Thyroid gland (tissue), 4 donors: Measurements from ENCODE around the gene CDH1. TPM values are rescaled to one million over a fixed set of nuclear protein-coding genes. Genes with fewer than 3 reads are reported as not detected.

Experiments used
- DNase-seq, 2 donors: peaks; one replicate each; pipeline ENCODE4 v3.0.0-alpha.2; 2019
- H3K27ac ChIP-seq, 3 donors: fragments of 200-600 bp; sonication (generic); 1 replicate in 2 of 3; 2 replicates in 1 of 3; pipeline ENCODE4 v1.5.1; 2016 to 2019; ENCODE audit warnings: mild to moderate bottlenecking in 1 of 3, moderate library complexity in 1 of 3
- H3K27me3 ChIP-seq: fragments of 200-600 bp; sonication (generic); one replicate; pipeline ENCODE4 v1.5.1; 2019
- H3K36me3 ChIP-seq, 2 donors: fragments of 200-600 bp; sonication (generic); one replicate each; pipeline ENCODE4 v1.5.1; 2016 to 2019
- H3K4me1 ChIP-seq, 2 donors: fragments of 200-600 bp; sonication (generic); one replicate each; pipeline ENCODE4 v1.5.1; 2017 to 2019
- H3K4me3 ChIP-seq, 3 donors: fragments of 200-600 bp; sonication (generic); replicated peaks in 1 of 3; 1 replicate in 2 of 3; 2 replicates in 1 of 3; pipeline ENCODE4 v1.5.1; 2016; ENCODE audit warnings: mild to moderate bottlenecking in 1 of 3
- H3K9me3 ChIP-seq: fragments of 200-600 bp; sonication (generic); one replicate; pipeline ENCODE4 v1.5.1; 2017
- POLR2A ChIP-seq, 2 donors: fragments of 450-650 bp; IDR thresholded peaks; one replicate each; pipeline ENCODE4 v1.6.1; 2017; ENCODE audit warnings: antibody characterized with exemption in 2 of 2, mild to moderate bottlenecking in 2 of 2, moderate library complexity in 1 of 2
- WGBS, 2 donors: methylation state at CpG; one replicate each; pipeline ENCODE4 v1.1.5; 2017; 5-methylcytosine and 5-hydroxymethylcytosine counted together
- intact Hi-C: fragments of 100-400 bp; cut with DNase I; formaldehyde crosslinking; loops from one replicate; pipeline ENCODE4 v1.15.1; 2023
- total RNA-seq, 4 donors: library from RNA; depleted of rRNA; stranded (reverse); fragments of >200 nt; gene quantifications; one replicate each; pipeline ENCODE4 v1.2.3, GENCODE V29; 2016
- TF ChIP-seq, protein P1 (sequence below), 6 experiments: fragments of 200-600 bp in 3 of 6; fragments of 450-650 bp in 3 of 6; sonication (generic) in 3 of 6; IDR thresholded peaks; one replicate each; pipeline ENCODE4 v1.5.1; 2016 to 2019; ENCODE audit warnings: antibody characterized with exemption in 6 of 6, mild to moderate bottlenecking in 2 of 6, inconsistent platforms in 1 of 6, moderate library complexity in 1 of 6

Gene CDH1
- total RNA-seq, 4 donors from 2014 or later = 177 to 287 (median 279) TPM

DNA sequence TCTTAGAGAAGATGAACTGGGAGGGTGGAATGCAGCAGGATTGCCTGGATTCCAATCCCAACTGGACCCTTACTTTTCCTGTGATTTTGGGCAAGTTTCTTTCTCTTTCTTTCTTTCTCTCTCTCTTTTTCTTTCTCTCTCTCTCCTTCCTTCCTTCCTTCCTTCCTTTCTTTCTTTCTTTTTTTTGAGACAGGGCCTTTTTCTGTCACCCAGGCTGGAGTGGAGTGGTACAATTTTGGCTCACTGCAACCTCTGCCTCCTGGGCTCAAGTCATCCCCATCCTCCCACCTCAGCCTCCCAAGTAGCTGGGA, 20.5 kb downstream of the CDH1 start:
- Histone ChIP-seq H3K4me1 (peaks cover 56 to 73% of the 10 kb centered on the region in 2 donors), H3K27me3 (no peaks in the 10 kb centered on the region), H3K36me3 (no peaks in the 10 kb centered on the region), H3K9me3 (no peaks in the 10 kb centered on the region), H3K4me3 (no peak overlapping the region), H3K27ac (peak overlapping the region; percentile 71 to 97 (median 88))
- DNase-seq = no peak
- intact Hi-C loops = no loop called here
- TF ChIP-seq POLR2A (IDR thresholded peaks at IDR 0.05) = no peak
- TF ChIP-seq, protein P1, sequence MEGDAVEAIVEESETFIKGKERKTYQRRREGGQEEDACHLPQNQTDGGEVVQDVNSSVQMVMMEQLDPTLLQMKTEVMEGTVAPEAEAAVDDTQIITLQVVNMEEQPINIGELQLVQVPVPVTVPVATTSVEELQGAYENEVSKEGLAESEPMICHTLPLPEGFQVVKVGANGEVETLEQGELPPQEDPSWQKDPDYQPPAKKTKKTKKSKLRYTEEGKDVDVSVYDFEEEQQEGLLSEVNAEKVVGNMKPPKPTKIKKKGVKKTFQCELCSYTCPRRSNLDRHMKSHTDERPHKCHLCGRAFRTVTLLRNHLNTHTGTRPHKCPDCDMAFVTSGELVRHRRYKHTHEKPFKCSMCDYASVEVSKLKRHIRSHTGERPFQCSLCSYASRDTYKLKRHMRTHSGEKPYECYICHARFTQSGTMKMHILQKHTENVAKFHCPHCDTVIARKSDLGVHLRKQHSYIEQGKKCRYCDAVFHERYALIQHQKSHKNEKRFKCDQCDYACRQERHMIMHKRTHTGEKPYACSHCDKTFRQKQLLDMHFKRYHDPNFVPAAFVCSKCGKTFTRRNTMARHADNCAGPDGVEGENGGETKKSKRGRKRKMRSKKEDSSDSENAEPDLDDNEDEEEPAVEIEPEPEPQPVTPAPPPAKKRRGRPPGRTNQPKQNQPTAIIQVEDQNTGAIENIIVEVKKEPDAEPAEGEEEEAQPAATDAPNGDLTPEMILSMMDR (IDR thresholded peaks at IDR 0.05) = no peak

DNA sequence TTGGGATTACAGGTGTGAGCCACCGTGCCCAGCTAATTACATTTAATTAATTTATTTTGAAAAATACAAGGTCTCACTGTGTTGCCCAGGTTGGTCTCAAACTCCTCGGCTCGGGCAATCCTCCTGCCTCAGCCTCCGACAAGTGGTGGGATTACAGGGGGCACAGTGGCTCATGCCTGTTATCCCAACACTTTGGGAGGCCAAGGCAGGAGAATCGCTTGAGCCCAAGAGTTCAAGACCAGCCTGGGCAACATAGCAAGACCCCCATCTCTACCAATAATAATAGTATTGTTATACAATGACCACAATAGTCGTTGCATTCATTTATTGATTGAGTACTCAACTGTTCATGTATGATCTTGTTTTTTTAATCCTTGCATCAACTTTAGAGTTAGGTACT, 22.0 kb downstream of the CDH1 start:
- peaks cover 56 to 69% of the 10 kb centered on the region in 2 donors for H3K4me1 ChIP-seq
- peak overlapping the region in 2 of 3 donors; percentile 8 to 17 for H3K27ac ChIP-seq
- no peak for DNase-seq
- 94 to 95% methylated on average over 6 of the region's 6 CpGs for WGBS, 2 donors
- H3K9me3 ChIP-seq = no peaks in the 10 kb centered on the region
- intact Hi-C loops = no loop called here
- H3K4me3 ChIP-seq = no peak overlapping the region
- H3K36me3 ChIP-seq = no peaks in the 10 kb centered on the region
- H3K27me3 ChIP-seq = no peaks in the 10 kb centered on the region
- TF ChIP-seq, protein P1 (IDR thresholded peaks at IDR 0.05) = no peak
- no peak for TF ChIP-seq POLR2A (IDR thresholded peaks at IDR 0.05)

DNA sequence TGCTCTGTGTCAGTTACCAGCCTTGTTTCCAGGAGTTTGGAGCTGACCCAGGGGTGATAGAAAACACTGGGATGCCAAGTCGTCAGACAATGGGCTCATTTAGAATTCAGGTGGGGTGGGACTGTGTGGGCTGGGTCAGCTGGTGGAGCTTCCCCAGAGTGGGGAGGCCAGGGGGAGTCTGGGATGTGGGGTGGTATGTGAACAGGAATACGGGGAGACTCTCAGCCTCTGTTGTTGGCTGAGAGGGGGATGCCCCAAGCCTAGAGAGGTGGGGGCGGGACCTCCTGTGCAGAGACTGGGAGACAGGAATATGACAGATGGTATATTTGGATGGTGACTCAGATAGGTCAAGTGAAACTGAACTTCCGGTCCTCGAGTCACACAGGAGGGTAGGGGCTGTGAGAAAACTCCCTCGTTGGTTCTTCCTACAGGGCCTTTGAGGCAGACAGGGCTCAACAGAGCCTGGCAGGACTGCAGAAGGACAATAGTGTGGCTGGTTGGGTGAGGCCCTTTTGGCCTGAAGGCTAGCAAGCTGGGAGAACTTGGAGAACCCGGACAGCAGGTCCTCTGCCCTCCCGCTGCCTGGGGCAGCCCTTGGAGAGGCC, 23.7 kb downstream of the CDH1 start:
- WGBS, 2 donors = 49 to 66% methylated on average over 8 of the region's 8 CpGs
- Histone ChIP-seq H3K27ac (peak overlapping the region in 2 of 3 donors; percentile 41 to 51), H3K36me3 (no peaks in the 10 kb centered on the region), H3K4me3 (no peak overlapping the region), H3K4me1 (peaks cover 44 to 52% of the 10 kb centered on the region in 2 donors), H3K27me3 (no peaks in the 10 kb centered on the region), H3K9me3 (no peaks in the 10 kb centered on the region)
- intact Hi-C loops = no loop called here
- TF ChIP-seq, protein P1 (IDR thresholded peaks at IDR 0.05) = no peak
- no peak for TF ChIP-seq POLR2A (IDR thresholded peaks at IDR 0.05)
- no peak for DNase-seq

DNA sequence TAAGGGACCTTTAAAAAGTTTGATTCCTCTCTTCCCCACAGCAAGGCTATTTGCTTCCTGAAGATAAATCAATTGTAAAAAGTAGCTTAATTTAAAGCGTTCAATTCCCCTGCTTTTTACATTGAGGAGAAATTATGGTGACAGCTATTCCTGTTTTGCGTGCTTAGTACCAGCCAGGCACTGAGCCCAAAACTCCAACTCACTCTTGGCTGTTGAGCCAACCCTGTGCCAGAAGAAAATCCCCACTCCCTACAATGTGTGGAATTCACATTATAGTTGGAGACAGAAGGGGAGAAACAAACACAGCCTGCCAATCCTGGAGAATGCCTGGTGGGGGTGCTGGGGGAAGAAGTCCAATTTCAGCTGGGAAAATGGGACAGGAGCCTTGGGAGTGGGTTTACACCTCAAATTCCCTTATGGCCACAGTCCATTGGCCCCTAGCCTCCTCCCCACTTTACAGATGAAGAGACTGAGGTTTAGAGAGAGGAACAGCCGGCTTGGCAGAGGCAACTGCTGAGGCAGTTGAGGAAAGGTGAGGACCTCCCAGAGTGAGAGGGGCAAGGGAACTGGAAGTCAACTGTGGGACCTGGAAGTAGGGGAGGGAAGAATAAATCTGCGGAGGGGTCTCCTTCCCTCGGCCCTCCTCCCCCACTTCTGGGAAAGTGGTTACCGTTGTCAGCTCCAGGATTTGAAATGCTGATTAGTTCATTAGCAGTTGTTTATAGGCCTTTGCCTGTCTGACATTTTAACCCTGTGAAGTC, 26.1 kb downstream of the CDH1 start:
- WGBS, 2 donors = 38 to 42% methylated on average over 6 of the region's 6 CpGs
- TF ChIP-seq POLR2A (IDR thresholded peaks at IDR 0.05) = no peak
- TF ChIP-seq, protein P1 (IDR thresholded peaks at IDR 0.05) = no peak
- intact Hi-C loops = no loop called here
- no peaks in the 10 kb centered on the region for H3K36me3 ChIP-seq
- H3K9me3 ChIP-seq = no peaks in the 10 kb centered on the region
- peaks cover 27 to 33% of the 10 kb centered on the region in 2 donors for H3K4me1 ChIP-seq
- no peak overlapping the region for H3K4me3 ChIP-seq
- no peak for DNase-seq
- H3K27me3 ChIP-seq = no peaks in the 10 kb centered on the region
- peak overlapping the region; percentile 12 to 46 (median 40) for H3K27ac ChIP-seq

DNA sequence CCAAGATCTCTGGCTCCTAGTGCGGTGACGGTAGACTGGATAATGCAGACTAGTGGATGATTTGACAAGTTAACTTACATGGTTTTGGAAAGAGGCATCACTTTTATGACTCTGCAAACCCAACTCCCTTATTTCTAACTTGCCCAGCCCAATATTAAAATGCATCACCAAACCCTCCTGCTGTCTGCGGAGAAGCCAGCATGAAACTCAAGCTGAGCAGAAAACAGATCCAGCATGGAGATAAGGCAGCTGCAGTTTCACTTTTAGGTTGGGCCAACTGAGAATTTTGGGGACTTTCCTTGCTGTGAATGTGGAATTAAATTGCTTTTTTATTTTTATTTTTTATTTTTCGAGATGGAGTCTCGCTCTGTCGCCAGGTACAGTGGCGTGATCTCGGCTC, 27.8 kb downstream of the CDH1 start:
- TF ChIP-seq, protein P1 (IDR thresholded peaks at IDR 0.05) = no peak
- TF ChIP-seq POLR2A (IDR thresholded peaks at IDR 0.05) = no peak
- Histone ChIP-seq H3K27ac (no peak overlapping the region), H3K27me3 (no peaks in the 10 kb centered on the region), H3K36me3 (no peaks in the 10 kb centered on the region), H3K4me3 (no peak overlapping the region), H3K4me1 (peaks cover 27 to 33% of the 10 kb centered on the region in 2 donors), H3K9me3 (no peaks in the 10 kb centered on the region)
- intact Hi-C loops = no loop called here
- DNase-seq = no peak
- WGBS, 2 donors = 81 to 82% methylated on average over 8 of the region's 8 CpGs
